Esophagus muscularis mucosa (tissue), 4 donors: ENCODE results near the gene ZC3H7B. TPM values are rescaled to one million over a fixed set of nuclear protein-coding genes. Genes with fewer than 3 reads are reported as not detected.

Experiments used
- DNase-seq: peaks from one replicate; pipeline ENCODE4 v3.0.0-alpha.2; 2017; ENCODE audit errors: extremely low spot score
- H3K27ac ChIP-seq, 4 donors: fragments of 200-600 bp; sonication (generic); replicated peaks in 1 of 4; 1 replicate in 3 of 4; 2 replicates in 1 of 4; pipeline ENCODE4 v1.5.1; 2016 to 2019; ENCODE audit warnings: mild to moderate bottlenecking in 1 of 4
- H3K27me3 ChIP-seq, 4 donors: fragments of 200-600 bp; sonication (generic); one replicate each; pipeline versions ENCODE4 v1.5.1 to v1.6.0; 2016 to 2019
- H3K36me3 ChIP-seq, 4 donors: fragments of 200-600 bp; sonication (generic); one replicate each; pipeline ENCODE4 v1.5.1; 2016 to 2019
- H3K4me1 ChIP-seq, 4 donors: fragments of 200-600 bp; sonication (generic); one replicate each; pipeline ENCODE4 v1.5.1; 2016 to 2019
- H3K4me3 ChIP-seq, 4 donors: fragments of 200-600 bp; sonication (generic); 1 replicate in 2 of 4; 2 replicates in 2 of 4; pipeline ENCODE4 v1.5.1; 2016 to 2019; ENCODE audit warnings: mild to moderate bottlenecking in 4 of 4, moderate library complexity in 1 of 4
- H3K9me3 ChIP-seq, 4 donors: fragments of 200-600 bp; sonication (generic); 1 replicate in 3 of 4; 2 replicates in 1 of 4; pipeline ENCODE4 v1.5.1; 2016 to 2019
- EP300 ChIP-seq: sonication (generic); formaldehyde crosslinking; IDR thresholded peaks from one replicate; pipeline ENCODE4 v1.6.1; 2017; ENCODE audit warnings: antibody characterized with exemption
- POLR2A ChIP-seq: fragments of 450-650 bp; IDR thresholded peaks from one replicate; pipeline ENCODE4 v1.6.1; 2017; ENCODE audit warnings: antibody characterized with exemption, moderate library complexity, mild to moderate bottlenecking, low read depth
- POLR2AphosphoS5 ChIP-seq, 2 donors: sonication (generic); formaldehyde crosslinking; IDR thresholded peaks; one replicate each; pipeline ENCODE4 v1.6.1; 2017; ENCODE audit warnings: antibody characterized with exemption in 2 of 2
- WGBS: methylation state at CpG from one replicate; pipeline ENCODE4 v1.1.5; 2018; 5-methylcytosine and 5-hydroxymethylcytosine counted together
- intact Hi-C: fragments of 100-400 bp; cut with DNase I; formaldehyde crosslinking; loops from one replicate; pipeline ENCODE4 v1.15.1; 2023
- total RNA-seq, 4 donors: library from RNA; depleted of rRNA; stranded (reverse); fragments of >200 nt; gene quantifications; one replicate each; pipeline versions ENCODE4 v1.1.0 to v1.2.1, GENCODE V29; 2016
- TF ChIP-seq, protein P1 (sequence below), 3 experiments: fragments of 200-600 bp in 2 of 3; fragments of 450-650 bp in 1 of 3; sonication (generic) in 2 of 3; IDR thresholded peaks; one replicate each; pipeline ENCODE4 v1.5.1; 2017 to 2019; ENCODE audit warnings: antibody characterized with exemption in 3 of 3, mild to moderate bottlenecking in 2 of 3, moderate library complexity in 1 of 3

The ZC3H7B gene
- total RNA-seq, 4 donors from 2014 or later = 39.9 to 72.2 (median 54.3) TPM

DNA sequence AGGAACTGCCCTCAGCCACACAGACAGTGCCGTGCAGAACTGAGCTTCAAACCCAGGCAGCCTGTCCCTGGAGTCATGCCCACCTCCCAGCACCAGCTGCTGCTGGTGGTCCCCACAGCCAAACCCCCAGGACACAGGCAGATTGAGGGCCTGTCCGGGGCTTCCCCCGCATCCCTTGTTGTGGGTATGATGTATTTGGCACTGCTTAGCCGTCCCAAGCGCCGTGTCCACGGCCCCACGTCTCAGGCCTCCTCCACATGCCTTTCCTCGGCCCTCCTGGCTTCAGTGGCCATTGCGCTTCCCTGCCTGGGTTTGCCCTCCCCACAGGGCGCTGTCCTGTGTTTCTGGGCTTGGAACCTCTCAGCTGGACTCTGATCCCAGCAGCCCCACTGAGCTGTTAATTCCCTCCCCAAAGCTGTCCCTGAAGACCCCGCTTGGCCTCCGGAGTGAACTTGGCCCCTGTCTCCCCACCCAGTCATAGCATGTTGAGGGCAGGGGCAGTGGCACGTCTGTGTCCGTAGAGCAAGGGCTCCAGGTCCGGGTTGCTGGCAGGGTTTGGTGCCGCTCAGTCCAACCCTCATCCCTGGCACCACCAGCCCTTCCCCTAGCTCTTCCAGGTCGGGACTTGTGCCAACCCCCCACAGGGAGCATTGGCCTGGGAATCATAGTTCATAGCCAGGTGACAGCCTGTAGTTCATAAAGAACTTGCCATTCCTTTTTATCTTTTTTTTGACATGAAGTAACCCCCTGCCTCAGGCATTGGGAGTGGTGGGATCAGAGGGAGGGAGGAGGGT lies 45.9 kb downstream of the ZC3H7B start:
- no peak for TF ChIP-seq EP300
- TF ChIP-seq POLR2A = no peak
- TF ChIP-seq POLR2AphosphoS5 (IDR thresholded peaks at IDR 0.05) = no peak
- TF ChIP-seq, protein P1, sequence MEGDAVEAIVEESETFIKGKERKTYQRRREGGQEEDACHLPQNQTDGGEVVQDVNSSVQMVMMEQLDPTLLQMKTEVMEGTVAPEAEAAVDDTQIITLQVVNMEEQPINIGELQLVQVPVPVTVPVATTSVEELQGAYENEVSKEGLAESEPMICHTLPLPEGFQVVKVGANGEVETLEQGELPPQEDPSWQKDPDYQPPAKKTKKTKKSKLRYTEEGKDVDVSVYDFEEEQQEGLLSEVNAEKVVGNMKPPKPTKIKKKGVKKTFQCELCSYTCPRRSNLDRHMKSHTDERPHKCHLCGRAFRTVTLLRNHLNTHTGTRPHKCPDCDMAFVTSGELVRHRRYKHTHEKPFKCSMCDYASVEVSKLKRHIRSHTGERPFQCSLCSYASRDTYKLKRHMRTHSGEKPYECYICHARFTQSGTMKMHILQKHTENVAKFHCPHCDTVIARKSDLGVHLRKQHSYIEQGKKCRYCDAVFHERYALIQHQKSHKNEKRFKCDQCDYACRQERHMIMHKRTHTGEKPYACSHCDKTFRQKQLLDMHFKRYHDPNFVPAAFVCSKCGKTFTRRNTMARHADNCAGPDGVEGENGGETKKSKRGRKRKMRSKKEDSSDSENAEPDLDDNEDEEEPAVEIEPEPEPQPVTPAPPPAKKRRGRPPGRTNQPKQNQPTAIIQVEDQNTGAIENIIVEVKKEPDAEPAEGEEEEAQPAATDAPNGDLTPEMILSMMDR (IDR thresholded peaks at IDR 0.05) = no peak
- H3K36me3 ChIP-seq = peaks cover 77 to 100% (median 99%) of the 10 kb centered on the region in 4 donors

DNA sequence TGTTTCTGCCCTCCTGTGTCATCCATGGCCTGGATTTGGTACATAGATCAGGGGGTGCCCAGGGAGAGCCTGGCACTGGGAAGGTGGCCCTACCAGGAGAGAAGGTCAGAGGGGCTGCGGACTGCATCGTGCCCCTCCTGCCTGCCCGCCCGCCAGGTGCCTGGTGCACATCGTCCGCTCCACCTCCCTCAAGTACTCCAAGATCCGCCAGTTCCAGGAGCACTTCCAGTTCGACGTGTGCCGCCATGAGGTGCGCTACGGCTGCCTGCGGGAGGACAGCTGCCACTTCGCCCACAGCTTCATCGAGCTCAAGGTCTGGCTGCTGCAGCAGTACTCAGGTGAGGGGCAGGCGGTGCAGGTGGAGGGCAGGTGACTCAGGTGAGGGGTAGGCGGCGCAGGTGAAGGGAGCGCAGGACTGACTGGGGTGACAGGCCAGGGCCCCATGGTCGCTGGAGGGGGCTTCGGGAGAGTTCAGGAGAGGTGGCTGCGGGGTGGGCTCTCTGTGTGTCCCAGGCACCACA lies 47.7 kb downstream of the ZC3H7B start:
- H3K4me3 ChIP-seq = no peak overlapping the region
- TF ChIP-seq EP300 = no peak
- no peaks in the 10 kb centered on the region for H3K9me3 ChIP-seq
- WGBS = 95% methylated on average over 12 of the region's 22 CpGs
- no peak overlapping the region for H3K27ac ChIP-seq
- no peak for DNase-seq
- peaks cover 80 to 100% (median 100%) of the 10 kb centered on the region in 4 donors for H3K36me3 ChIP-seq
- intact Hi-C loops = no loop called here
- peaks cover 0 to 6% (median 2%) of the 10 kb centered on the region in 4 donors for H3K4me1 ChIP-seq
- H3K27me3 ChIP-seq = no peaks in the 10 kb centered on the region

More for the DNA sequence above, 45.9 kb downstream of the ZC3H7B start:
- intact Hi-C loops = no loop called here
- H3K9me3 ChIP-seq = no peaks in the 10 kb centered on the region
- no peak overlapping the region for H3K27ac ChIP-seq
- DNase-seq = no peak
- WGBS = 81% methylated on average over 16 of the region's 18 CpGs
- H3K4me3 ChIP-seq = no peak overlapping the region
- H3K4me1 ChIP-seq = peaks cover 0 to 6% (median 2%) of the 10 kb centered on the region in 4 donors
- H3K27me3 ChIP-seq = no peaks in the 10 kb centered on the region

DNA sequence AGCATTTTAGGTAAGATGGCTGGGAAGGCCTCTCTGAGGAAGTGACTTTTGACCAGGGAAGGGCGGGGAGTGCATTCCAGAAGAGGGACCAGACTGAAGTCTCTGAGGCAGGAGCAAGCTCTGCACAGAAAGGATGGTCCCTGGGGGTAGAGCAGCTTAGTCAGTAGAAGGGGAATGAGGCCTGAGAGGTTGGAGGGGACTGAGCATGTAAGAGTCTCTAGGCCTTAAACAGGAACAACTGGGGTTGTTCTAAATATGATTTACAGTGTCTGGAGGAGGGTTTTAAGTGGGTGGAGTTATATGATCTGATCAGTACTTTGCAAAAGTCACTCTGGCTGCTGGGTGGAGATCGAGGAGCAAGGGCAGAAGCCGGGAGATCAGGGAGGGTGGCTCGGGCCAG lies 48.8 kb downstream of the ZC3H7B start:
- intact Hi-C loops = no loop called here
- Histone ChIP-seq H3K9me3 (no peaks in the 10 kb centered on the region), H3K4me3 (no peak overlapping the region), H3K36me3 (peaks cover 75 to 100% (median 99%) of the 10 kb centered on the region in 4 donors), H3K27me3 (no peaks in the 10 kb centered on the region), H3K4me1 (peaks cover 0 to 6% (median 2%) of the 10 kb centered on the region in 4 donors), H3K27ac (no peak overlapping the region)
- WGBS = 78% methylated on average over 4 of the region's 4 CpGs
- DNase-seq = no peak
- TF ChIP-seq, protein P1 (IDR thresholded peaks at IDR 0.05) = no peak
- TF ChIP-seq POLR2A (no peak), POLR2AphosphoS5 (IDR thresholded peaks at IDR 0.05) (no peak), EP300 (no peak)

DNA sequence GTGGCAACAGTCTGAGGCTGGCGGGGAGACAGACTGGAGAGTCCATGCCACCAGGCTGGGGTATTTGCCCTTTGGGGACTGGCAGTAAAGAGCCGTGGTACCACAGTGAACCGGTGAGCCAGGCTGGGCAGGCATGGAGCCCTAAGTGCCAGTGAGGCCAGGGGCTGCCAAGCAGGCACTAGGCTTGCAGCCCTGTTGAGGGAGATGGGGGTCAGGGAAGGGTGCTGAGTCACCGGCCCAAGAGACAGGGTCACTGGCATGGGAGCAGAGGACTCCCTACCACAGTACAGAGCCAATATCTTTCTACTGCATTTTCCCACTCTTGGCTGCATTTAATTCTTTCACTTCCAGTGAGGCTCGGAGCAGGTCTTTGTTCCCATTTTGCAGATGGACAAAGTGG lies 49.7 kb downstream of the ZC3H7B start:
- H3K27ac ChIP-seq = no peak overlapping the region
- intact Hi-C loops = no loop called here
- peaks cover 75 to 100% (median 99%) of the 10 kb centered on the region in 4 donors for H3K36me3 ChIP-seq
- peaks cover 0 to 6% (median 2%) of the 10 kb centered on the region in 4 donors for H3K4me1 ChIP-seq
- no peaks in the 10 kb centered on the region for H3K27me3 ChIP-seq
- H3K9me3 ChIP-seq = no peaks in the 10 kb centered on the region
- WGBS = 86% methylated on average over 5 of the region's 5 CpGs
- H3K4me3 ChIP-seq = no peak overlapping the region
- TF ChIP-seq EP300 (no peak), POLR2A (no peak), POLR2AphosphoS5 (IDR thresholded peaks at IDR 0.05) (no peak)
- TF ChIP-seq, protein P1 (IDR thresholded peaks at IDR 0.05) = no peak
- DNase-seq = no peak

DNA sequence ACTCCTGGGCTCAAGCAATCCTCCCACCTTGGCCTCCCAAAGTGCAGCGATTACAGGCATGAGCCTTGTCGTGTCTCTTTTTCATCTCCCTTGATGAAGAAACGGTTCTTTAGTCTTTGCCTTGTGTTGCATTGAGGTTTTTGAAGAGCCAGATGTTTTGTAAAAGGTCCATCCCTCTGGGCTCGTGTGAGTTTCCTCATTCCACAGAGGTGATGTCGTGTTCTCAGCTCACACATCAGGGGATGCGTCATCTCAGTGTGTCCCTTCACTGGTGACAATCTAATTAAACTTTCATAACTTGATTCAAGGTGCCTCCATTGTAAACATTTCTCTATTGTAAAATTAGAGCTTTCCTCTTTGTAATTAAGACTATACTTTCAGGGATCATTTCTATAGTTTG lies 50.7 kb downstream of the ZC3H7B start:
- WGBS = 69% methylated on average over 6 of the region's 6 CpGs
- no peak for DNase-seq
- peaks cover 78 to 100% (median 99%) of the 10 kb centered on the region in 4 donors for H3K36me3 ChIP-seq
- H3K4me3 ChIP-seq = no peak overlapping the region
- TF ChIP-seq POLR2AphosphoS5 (IDR thresholded peaks at IDR 0.05) (peak in 1 of 2 donors; percentile 11), POLR2A (no peak)
- H3K27ac ChIP-seq = peak overlapping the region in 1 of 4 donors; percentile 40
- peaks cover 0 to 5% (median 2%) of the 10 kb centered on the region in 4 donors for H3K4me1 ChIP-seq
- H3K27me3 ChIP-seq = no peaks in the 10 kb centered on the region
- intact Hi-C loops = no loop called here
- no peaks in the 10 kb centered on the region for H3K9me3 ChIP-seq
